NT2/D1 (cell line): ENCODE measurements around the gene NADSYN1.

ENCODE experiments used
- SUZ12 ChIP-seq: IDR thresholded peaks from 2 replicates; pipeline ENCODE4 v1.6.1; 2011; ENCODE audit not compliant: insufficient read length, insufficient read depth; ENCODE audit errors: extremely low read depth
- YY1 ChIP-seq: IDR thresholded peaks from 2 replicates; pipeline ENCODE4 v1.6.1; 2011; ENCODE audit not compliant: insufficient read length, insufficient read depth
- ZNF274 ChIP-seq: IDR thresholded peaks from 2 replicates; pipeline ENCODE4 v1.6.1; 2011; ENCODE audit warnings: mild to moderate bottlenecking, low read depth, low read length

DNA sequence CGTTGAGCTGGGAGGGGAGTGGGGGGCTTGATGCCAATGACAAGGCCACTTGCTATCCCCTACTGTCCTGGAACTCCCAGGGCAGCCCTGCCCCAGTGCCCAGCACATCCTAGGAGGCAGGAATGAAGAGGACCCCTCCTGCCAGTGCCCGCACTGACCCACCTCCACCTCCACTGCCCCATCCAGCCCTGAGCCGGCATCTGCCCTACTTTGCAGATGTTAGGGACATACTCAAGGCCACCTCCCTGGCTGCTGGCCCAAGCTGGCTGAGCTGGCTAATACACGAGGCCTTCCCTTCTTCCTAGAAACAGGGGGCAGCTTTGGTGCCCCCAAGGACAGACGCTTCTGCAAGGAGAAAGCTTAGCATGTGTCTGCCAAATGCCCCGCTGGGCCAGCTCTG is 15.6 kb upstream of the NADSYN1 start:
- TF ChIP-seq ZNF274 (no peak), YY1 (no peak), SUZ12 (no peak)
